Keratinocyte (primary cell): ENCODE data around the gene KREMEN2. TPM values are rescaled to one million over a fixed set of nuclear protein-coding genes. Genes with fewer than 3 reads are reported as not detected.

Experiments
- DNase-seq: peaks from one replicate; pipeline ENCODE4 v3.0.0-alpha.2; 2011; ENCODE audit warnings: low read depth, missing footprints, low spot score
- FAIRE-seq: peaks from 2 replicates; lab custom pipeline; 2011; peaks lifted over from hg19 to GRCh38; lab: Jason Lieb, UNC
- H2AFZ ChIP-seq: 2 replicates; pipeline ENCODE4 v1.6.0; 2012; ENCODE audit warnings: low read length, control low read depth, inconsistent platforms; ENCODE audit not compliant: control insufficient read depth
- H3K27ac ChIP-seq: 2 replicates; pipeline ENCODE4 v1.5.1; 2011; ENCODE audit warnings: low read length; ENCODE audit not compliant: control insufficient read depth, insufficient read depth
- H3K27me3 ChIP-seq: 3 replicates; pipeline ENCODE4 v1.6.0; 2011; ENCODE audit warnings: low read length; ENCODE audit not compliant: control insufficient read depth, insufficient read depth; ENCODE audit errors: extremely low read depth
- H3K36me3 ChIP-seq, 2 experiments: 2 replicates in 1 of 2; 3 replicates in 1 of 2; pipeline ENCODE4 v1.5.1; 2011; ENCODE audit warnings: low read length in 2 of 2, mild to moderate bottlenecking in 1 of 2; ENCODE audit not compliant: control insufficient read depth in 2 of 2, insufficient read depth in 2 of 2; ENCODE audit errors: extremely low read depth in 1 of 2
- H3K4me1 ChIP-seq: 3 replicates; pipeline ENCODE4 v1.5.1; 2011; ENCODE audit warnings: low read length; ENCODE audit not compliant: control insufficient read depth, insufficient read depth; ENCODE audit errors: extremely low read depth
- H3K4me2 ChIP-seq: 3 replicates; pipeline ENCODE4 v1.6.0; 2011; ENCODE audit warnings: low read depth, low read length; ENCODE audit not compliant: control insufficient read depth, insufficient read depth; ENCODE audit errors: extremely low read depth
- H3K4me3 ChIP-seq, 3 experiments: fragments of 200-600 bp in 1 of 3; sonication (generic) in 1 of 3; 2 replicates in 2 of 3; 3 replicates in 1 of 3; pipeline ENCODE4 v1.5.1; 2011 to 2016; ENCODE audit warnings: low read length in 3 of 3, mild to moderate bottlenecking in 3 of 3, control low read depth in 2 of 3, inconsistent platforms in 1 of 3, low read depth in 1 of 3, mixed read lengths in 1 of 3, mixed run types in 1 of 3, moderate library complexity in 1 of 3; ENCODE audit not compliant: control insufficient read depth in 2 of 3, insufficient read depth in 2 of 3; ENCODE audit errors: extremely low read depth in 1 of 3
- H3K79me2 ChIP-seq: 2 replicates; pipeline ENCODE4 v1.6.0; 2012; ENCODE audit warnings: low read length; ENCODE audit not compliant: control insufficient read depth, insufficient read depth
- H3K9ac ChIP-seq: 3 replicates; pipeline ENCODE4 v1.6.0; 2011; ENCODE audit warnings: low read length; ENCODE audit not compliant: control insufficient read depth, insufficient read depth; ENCODE audit errors: extremely low read depth
- H3K9me1 ChIP-seq: 3 replicates; pipeline ENCODE4 v1.6.0; 2011; ENCODE audit warnings: low read length; ENCODE audit not compliant: control insufficient read depth, insufficient read depth; ENCODE audit errors: extremely low read depth
- H3K9me3 ChIP-seq: 2 replicates; pipeline ENCODE4 v1.5.1; 2012; ENCODE audit warnings: low read depth, low read length; ENCODE audit not compliant: control insufficient read depth
- H4K20me1 ChIP-seq: 3 replicates; pipeline ENCODE4 v1.6.0; 2011; ENCODE audit warnings: low read length; ENCODE audit not compliant: control insufficient read depth, insufficient read depth; ENCODE audit errors: extremely low read depth
- CTCF ChIP-seq, 3 experiments: IDR thresholded peaks in 1 of 3; conservative IDR thresholded peaks in 1 of 3; optimal IDR thresholded peaks in 1 of 3; 2 replicates in 2 of 3; 3 replicates in 1 of 3; pipeline versions ENCODE3 to v1.5.1; 2011; ENCODE audit warnings: low read length in 3 of 3, mild to moderate bottlenecking in 3 of 3, moderate library complexity in 2 of 3, control low read depth in 1 of 3, inconsistent platforms in 1 of 3; ENCODE audit not compliant: insufficient read depth in 2 of 3; ENCODE audit errors: extremely low read depth in 1 of 3
- EZH2 ChIP-seq: IDR thresholded peaks from one replicate; pipeline ENCODE4 v1.6.1; 2012; ENCODE audit warnings: inconsistent platforms, mild to moderate bottlenecking, low read length, moderate library complexity
- dilution Hi-C: fragments of 300-500 bp; cut with MboI; formaldehyde crosslinking; loops from one replicate; pipeline ENCODE4 v1.7.0; 2020; ENCODE audit warnings: low sequenced_read_pairs; ENCODE audit not compliant: extremely low pct_ligation_motif_present
- polyA plus RNA-seq, 5 experiments: library from polyadenylated mRNA; depleted of rRNA in 3 of 5; stranded (reverse) in 3 of 5; stranded (forward) in 1 of 5; unstranded in 1 of 5; fragments of >200 nt; gene quantifications; 1 replicate in 1 of 5; 2 replicates in 3 of 5; 3 replicates in 1 of 5; pipeline versions ENCODE4 v1.2.1 to v1.2.3, GENCODE V29; 2011 to 2012; ENCODE audit warnings: missing spikeins in 2 of 5, low read depth in 1 of 5, low replicate concordance in 1 of 5

KREMEN2 gene
- polyA plus RNA-seq, 1 donor (not counting 4 experiments of a cell fraction or from before 2014, with no cell fraction given), result 3.3 TPM

GRCh38 chr16:2968368-2968737 is 4.3 kb downstream of the KREMEN2 start:
- Histone ChIP-seq H3K27me3 (no peaks in the 10 kb centered on the region), H3K79me2 (peaks cover 11% of the 10 kb centered on the region), H2AFZ (no peak overlapping the region), H4K20me1 (peaks cover 9% of the 10 kb centered on the region), H3K9ac (no peak overlapping the region), H3K27ac (no peak overlapping the region), H3K9me1 (peaks cover 2% of the 10 kb centered on the region), H3K36me3 (peaks cover 0 to 6% of the 10 kb centered on the region in 2 experiments), H3K4me1 (peaks cover 24% of the 10 kb centered on the region), H3K4me3 (peak overlapping the region in 1 of 3 experiments; percentile 72), H3K9me3 (no peaks in the 10 kb centered on the region), H3K4me2 (peak overlapping the region; percentile 85)
- DNase-seq (no peak), FAIRE-seq (no peak)
- dilution Hi-C loops, result no loop called here
- TF ChIP-seq EZH2, result no peak
- TF ChIP-seq CTCF (optimal IDR thresholded peaks at IDR 0.05 in 1 of 3, IDR thresholded peaks at IDR 0.05 in 1 of 3, conservative IDR thresholded peaks at IDR 0.05 in 1 of 3; ENCODE audit: extremely low read depth in 1 of 3, insufficient read depth in 2 of 3, low read length in 3 of 3), result no peak

DNA sequence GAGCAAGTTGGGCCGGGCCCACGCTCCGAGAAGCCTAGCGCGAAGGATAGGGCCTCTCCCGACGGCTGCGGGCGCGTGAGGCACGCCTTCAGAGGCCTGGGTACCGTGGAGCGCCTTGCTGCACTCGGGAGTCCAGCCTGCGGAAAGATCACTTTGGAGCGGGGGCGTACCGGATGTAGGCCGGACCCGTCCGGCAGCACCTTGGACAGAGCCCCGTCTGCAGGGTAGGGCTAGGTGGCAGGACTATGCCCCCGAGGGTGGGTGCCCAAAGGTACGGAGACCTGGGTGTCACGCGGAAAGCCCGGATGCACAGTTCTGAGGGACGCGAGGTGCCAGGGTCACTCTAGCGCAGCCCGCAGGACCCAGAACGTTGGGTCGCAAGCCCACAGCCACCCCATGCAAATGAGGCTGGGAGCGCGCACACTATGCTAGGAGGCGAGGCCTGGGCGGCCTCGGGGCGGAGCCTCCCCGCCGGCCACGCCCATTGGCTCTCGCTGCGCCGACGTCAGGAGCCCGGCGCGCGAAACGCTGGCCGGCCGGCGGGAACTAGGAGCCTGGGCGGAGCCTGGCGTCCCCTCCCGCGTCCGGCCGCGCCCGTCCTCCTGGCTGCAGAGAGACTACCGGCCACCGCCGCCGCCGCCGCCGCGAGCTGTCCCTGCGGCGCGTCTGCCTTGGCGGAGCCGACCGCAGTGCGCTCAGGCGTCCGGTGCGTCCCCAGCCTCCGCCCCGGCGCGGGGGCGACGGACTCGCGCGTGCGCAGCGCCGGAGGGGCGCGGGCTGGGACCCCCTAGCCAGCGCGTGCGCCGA is 4.9 kb downstream of the KREMEN2 start, which contains the start of gene PAQR4:
PAQR4 (plus strand) TSS at position 611 of the 807 bp plus-strand sequence. CDS start 327 bp downstream, outside the sequence.
- Histone ChIP-seq H3K9ac (peak within 1 kb of the TSS; percentile 70), H3K9me1 (peaks cover 2% of the 10 kb centered on the region), H3K36me3 (peaks cover 0 to 8% of the 10 kb centered on the region in 2 experiments), H3K27me3 (no peaks in the 10 kb centered on the region), H3K9me3 (no peaks in the 10 kb centered on the region), H2AFZ (peak within 1 kb of the TSS; percentile 65), H3K4me3 (peak within 1 kb of the TSS; percentile 70 to 78 (median 72)), H3K4me2 (peak within 1 kb of the TSS; percentile 85), H3K27ac (peak within 1 kb of the TSS; percentile 45), H3K4me1 (peaks cover 24% of the 10 kb centered on the region), H3K79me2 (peaks cover 11% of the 10 kb centered on the region), H4K20me1 (peaks cover 9% of the 10 kb centered on the region)
- DNase-seq, result no peak
- no peak for TF ChIP-seq EZH2
- no peak for TF ChIP-seq CTCF (optimal IDR thresholded peaks at IDR 0.05 in 1 of 3, IDR thresholded peaks at IDR 0.05 in 1 of 3, conservative IDR thresholded peaks at IDR 0.05 in 1 of 3; ENCODE audit: extremely low read depth in 1 of 3, insufficient read depth in 2 of 3, low read length in 3 of 3)
- FAIRE-seq, result no peak
- dilution Hi-C loops, result no loop called here
